Stimulated activated CD8-positive, alpha-beta memory T cell treated with anti-CD3 and anti-CD28 coated beads, Interleukin-4, amount 100 ng/mL, for 24 hours (primary cell): ENCODE measurements around the gene AASS.
"Not testable (repeated sequence)": the region's sequence is repeated elsewhere in the genome, so short reads cannot be mapped to it uniquely, and the experiment has no call there.

Experiments
- DNase-seq: peaks from one replicate; pipeline ENCODE4 v3.0.0-alpha.2; 2020; ENCODE audit warnings: low read depth

Gene AASS

DNA sequence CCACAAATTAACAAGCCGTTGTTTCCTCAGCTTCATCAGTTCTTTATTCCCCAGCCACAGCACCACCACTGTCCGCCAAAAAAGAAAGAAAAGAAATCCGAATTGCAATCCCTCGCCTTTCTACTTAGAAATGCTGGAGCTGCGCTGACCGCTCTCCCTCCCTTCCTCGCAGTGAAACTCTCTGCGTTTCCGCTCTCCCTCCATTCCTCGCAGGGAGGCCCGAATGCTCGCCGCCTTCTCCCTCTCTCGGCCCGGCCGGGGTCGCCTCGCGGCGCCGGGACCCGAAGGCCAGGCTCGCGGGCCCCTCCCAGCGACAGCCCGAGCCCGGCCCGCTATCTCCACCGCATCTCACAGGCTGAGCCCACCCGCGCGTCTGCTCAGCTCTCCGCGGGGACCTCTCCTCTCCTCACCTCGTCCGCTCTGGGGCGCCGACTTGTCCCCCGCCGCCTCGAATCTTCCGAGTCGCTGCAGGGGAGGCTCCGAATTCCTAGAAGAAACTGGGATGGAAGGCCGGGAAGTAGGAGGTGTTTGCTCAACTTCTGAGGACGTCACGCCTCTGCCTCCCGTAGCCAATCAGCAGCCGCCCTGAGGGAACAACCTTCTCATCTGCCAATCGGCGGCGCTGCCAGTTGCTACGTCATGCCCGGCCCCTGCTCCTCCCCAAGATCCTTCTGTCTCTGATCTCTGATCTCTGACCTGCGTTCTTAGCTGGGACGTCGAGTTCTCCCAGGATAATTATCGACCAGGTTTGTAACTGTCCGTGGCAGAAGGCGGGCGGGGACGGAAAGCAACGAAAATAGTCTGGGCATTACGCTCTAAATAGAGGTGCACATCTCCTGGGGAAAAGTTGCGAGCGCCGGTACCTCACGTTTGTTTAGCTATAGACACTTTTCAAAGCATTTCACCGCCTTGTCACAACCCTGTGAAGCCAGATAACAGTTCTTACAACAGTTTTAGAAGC is at the start of gene AASS:
AASS (minus strand) TSS at position 499 of the 961 bp plus-strand sequence. CDS start 10,523 bp downstream, outside the sequence.
- DNase-seq = peak; percentile 69

- DNase-seq = no peak
Measured at GRCh38 chr7:122188785-122189184, 44.7 kb upstream of the AASS start.

DNA sequence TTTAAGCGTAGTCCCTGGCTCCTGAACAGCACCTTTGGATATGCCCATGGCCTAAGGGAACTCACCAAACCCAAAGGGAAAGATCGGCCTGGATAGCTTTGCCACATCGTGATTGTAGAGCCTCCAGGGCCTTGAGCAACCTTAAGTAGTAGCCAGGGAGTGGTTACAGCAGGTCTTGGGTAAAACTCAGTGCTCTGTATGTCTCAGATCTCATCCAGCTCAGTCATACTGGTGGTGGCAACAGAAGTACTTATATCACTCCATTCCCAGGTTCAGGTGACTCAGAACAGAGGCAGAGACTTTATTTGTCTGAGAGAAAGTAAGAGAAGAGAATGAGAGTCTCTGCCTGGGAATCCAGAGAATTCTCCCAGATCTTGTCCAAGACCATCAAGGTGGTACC is 39.1 kb upstream of the AASS start:
- DNase-seq = no peak

DNA sequence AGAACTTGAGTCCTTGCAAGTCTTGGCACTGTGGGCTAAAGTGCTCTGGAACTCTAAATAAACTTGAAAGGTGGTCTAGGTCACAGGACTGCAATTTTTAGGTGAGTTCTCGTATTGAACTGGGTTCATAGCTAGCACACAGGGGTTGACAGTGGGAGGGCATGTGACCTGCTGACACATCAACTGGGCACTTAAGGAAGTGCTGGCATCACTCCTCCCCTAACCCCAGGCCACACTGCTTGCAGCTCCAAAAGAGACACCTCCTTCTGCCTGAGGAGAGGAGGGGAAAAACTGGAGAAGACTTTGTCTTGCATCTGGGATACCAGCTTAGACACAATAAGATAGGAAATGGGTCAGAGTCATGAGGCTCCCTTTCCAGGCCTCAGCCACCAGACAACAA is 38.0 kb upstream of the AASS start:
- no peak for DNase-seq

GRCh38 chr7:122172144-122172543 is 28.1 kb upstream of the AASS start:
- not testable (repeated sequence) for DNase-seq

GRCh38 chr7:122166740-122167139 is 22.7 kb upstream of the AASS start:
- DNase-seq = no peak

GRCh38 chr7:122166275-122166674 is 22.2 kb upstream of the AASS start:
- no peak for DNase-seq

DNA sequence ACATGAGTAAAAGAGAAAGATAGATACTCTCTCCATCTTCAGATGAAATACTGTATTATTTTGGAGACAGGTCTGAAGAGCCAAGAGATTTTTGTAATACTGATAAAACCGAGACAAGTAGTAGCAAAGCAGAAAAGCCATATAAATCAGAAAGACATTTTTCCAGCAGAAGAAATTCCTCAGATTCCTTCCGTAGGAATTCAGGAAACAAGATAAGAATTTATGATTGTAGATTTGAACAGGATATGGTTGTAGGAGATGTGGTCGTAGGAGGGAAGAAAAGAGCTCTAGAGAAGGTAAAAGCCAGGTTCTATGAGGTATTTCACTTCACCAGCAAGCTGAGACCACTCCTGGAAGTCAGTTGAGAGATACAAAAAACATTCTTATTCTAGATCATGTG is 17.6 kb upstream of the AASS start:
- DNase-seq = no peak

DNA sequence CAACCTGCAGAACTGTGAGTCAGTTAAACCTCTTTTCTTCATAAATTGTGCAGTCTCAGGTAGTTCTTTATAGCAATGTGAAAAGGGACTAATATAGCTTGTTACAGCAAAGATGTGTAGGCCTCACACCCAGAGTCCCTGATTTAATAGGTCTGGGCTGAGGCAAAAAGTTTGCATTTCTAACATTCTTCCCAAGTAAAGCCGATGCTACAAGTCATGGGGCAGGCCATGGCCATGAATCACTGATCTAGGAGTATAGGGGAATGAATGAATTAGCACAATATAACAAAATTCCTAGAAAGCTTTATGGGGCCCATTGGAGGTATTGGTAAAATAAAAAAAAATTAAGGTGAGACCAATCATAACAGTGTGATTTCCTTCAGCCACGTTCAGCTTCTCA is 11.5 kb upstream of the AASS start:
- no peak for DNase-seq

- no peak for DNase-seq
Measured at GRCh38 chr7:122148878-122149277, 4.8 kb upstream of the AASS start.

DNA sequence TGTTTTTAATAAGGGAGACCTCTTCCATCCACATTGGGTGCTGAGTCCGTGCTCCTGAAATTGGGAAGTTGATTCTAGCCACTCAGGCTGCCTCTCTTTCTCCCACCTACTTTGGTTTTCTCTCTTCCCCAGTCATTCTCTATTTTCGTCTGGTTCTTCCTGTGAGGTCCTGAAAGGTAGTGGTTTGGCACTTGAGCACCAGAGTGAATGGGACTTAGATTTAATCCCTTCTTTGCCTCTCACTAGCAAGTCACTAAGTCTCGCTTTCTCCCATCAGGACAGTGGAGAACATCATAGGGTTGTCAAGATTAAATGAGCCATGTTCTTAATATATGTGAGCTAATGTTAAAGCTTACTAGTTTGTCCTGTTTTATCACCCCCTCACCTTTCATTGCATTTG is 4.0 kb upstream of the AASS start:
- DNase-seq = no peak

GRCh38 chr7:122145937-122146645 is 2.0 kb upstream of the AASS start:
- no peak for DNase-seq

DNA sequence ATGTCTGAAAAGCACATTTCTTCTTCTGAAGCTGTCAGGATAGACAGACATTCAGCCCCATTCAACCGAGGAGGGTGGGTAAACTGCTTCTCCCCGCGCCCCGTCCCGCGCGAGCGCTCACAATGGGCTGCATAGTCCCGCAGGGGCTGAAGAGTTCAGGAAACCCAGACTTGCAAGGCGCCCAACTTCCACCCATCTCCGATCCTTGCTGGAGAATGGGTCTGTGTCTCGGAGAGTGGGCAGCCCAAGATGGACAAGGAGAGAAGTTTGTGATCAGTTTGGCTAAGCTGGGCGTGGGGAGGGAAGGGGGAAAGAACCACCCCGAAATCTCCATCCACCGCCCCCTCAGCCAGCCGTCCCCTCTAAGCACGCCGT is 686 bp downstream of the AASS start:
- no peak for DNase-seq

- no peak for DNase-seq
Measured at GRCh38 chr7:122140918-122141317, 3.1 kb downstream of the AASS start.

DNA sequence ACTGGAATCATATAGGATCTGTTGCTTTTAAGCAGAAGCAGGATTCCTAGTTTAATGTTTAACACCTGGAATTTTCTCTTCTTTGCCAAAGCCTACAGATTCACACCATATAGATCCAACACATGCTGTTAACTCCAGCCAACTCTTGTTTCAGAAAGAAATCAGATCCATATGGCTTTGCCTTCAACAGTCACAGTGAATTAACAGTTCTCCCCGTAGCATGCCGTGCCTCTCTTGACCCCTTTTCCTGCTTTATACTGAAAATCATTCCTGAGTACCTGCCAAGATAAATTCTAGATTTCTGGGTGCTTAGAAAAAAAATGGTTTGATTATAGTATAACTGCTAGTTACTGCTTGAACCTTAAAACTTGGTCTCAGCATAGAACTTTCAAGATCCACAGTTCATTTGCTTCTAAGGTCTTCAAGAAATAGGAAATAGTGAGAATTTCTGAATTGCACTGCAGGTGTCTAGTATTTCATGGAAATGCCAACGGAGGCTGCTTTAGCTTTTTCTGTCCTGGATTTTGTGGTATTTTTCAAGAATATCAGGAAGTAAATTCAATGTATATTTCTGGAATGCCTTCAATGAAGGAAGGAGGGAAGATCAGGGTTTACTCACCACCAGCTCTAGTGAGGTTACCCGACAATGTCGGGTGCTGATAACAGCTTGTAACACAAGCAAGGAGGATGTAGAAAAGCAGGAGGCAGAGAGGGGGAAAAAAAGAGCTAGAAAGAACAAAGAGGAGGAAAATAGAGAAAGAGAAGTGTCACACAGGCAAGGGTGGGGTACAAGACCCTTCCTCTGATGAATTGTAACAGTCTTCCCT is 6.6 kb downstream of the AASS start:
- DNase-seq = no peak

DNA sequence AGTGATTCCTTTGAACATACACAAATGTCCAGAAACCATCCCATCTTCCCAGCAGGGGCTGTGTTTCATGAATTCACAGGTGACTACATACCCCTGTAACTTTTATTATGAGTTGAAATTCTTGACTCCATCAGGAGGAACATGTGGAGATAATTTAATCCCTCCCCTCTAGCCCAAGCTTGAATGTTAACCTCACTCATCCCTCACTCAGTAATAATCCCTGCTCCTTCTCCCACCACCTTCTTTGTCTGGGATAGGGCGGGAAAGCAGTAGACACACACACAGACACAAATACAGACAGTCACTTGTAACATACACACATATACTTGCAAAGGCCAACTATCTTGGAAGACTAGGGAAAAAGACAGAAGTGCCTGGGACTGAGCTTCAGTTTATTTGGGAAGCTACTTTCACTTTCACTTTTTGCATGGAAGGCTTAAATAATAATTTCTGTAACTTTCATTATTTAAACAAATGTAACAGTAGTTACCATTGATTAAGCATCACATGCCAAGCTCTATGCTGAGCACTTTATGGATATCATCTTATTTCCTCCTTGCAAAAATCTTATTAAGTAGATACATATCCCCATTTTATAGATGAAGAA is 7.3 kb downstream of the AASS start:
- DNase-seq = no peak

DNA sequence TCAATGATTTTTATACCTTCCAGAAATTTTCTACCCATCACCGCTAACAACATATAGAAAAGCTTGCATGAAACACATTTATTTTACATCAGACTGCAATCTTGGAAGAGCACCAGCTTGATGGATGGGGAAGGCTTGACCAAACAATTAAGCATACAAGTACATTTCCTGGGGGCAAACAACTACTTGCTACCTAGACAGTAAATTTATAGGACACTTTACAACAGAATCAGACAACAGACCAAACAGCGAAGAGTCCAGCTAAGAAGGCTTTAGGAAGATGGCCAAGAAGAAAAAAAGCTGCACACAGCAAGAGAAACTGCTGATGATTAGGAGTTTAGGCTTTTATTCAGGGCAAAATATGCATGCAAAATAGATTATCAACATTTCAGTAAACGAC is 8.0 kb downstream of the AASS start:
- no peak for DNase-seq

DNA sequence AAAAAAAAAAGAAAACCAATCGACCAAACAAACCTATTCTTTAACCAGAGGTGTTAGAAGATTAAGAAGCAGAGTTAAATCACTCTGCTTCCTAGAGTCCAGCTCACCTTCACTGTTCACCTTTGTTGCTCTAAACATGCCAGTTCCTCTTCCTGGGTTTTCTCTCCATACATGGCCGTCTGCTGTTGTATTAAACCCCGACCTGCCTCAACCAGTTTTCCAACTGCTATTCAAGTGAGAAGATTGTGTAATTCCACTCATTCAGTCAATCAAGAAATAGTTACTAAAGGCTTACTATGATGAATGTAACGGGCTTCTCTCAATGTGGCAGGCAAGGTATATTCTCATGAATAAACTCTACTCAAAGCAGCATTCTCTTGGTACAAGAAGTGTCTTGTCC is 8.8 kb downstream of the AASS start:
- no peak for DNase-seq

GRCh38 chr7:122134793-122135192 is 9.3 kb downstream of the AASS start:
- not testable (repeated sequence) for DNase-seq

GRCh38 chr7:122133477-122133876 is 10.6 kb downstream of the AASS start:
- no peak for DNase-seq

- DNase-seq = no peak
Measured at GRCh38 chr7:122132341-122132740, 11.7 kb downstream of the AASS start.

GRCh38 chr7:122123746-122124145 is 20.3 kb downstream of the AASS start:
- DNase-seq = no peak
